MM.1S (cell line): ENCODE results near the gene FLYWCH1.

Experiments used
- EZH2 ChIP-seq: fragments of 300-600 bp; sonication (generic); optimal IDR thresholded peaks from 2 replicates; pipeline ENCODE3; 2017; ENCODE audit warnings: low read depth, mild to moderate bottlenecking, antibody characterized with exemption, low read length, mixed read lengths
- EZH2phosphoT487 ChIP-seq: fragments of 300-600 bp; sonication (generic); IDR thresholded peaks from 2 replicates; pipeline ENCODE4 v1.6.1; 2018; ENCODE audit warnings: antibody characterized with exemption, low read length
- TF ChIP-seq, protein P1 (sequence below): fragments of 300-600 bp; sonication (generic); IDR thresholded peaks from 2 replicates; pipeline ENCODE4 v1.5.1; 2016; ENCODE audit warnings: antibody characterized with exemption, low read length, mixed read lengths

- no peak for TF ChIP-seq EZH2phosphoT487
- TF ChIP-seq, protein P1, sequence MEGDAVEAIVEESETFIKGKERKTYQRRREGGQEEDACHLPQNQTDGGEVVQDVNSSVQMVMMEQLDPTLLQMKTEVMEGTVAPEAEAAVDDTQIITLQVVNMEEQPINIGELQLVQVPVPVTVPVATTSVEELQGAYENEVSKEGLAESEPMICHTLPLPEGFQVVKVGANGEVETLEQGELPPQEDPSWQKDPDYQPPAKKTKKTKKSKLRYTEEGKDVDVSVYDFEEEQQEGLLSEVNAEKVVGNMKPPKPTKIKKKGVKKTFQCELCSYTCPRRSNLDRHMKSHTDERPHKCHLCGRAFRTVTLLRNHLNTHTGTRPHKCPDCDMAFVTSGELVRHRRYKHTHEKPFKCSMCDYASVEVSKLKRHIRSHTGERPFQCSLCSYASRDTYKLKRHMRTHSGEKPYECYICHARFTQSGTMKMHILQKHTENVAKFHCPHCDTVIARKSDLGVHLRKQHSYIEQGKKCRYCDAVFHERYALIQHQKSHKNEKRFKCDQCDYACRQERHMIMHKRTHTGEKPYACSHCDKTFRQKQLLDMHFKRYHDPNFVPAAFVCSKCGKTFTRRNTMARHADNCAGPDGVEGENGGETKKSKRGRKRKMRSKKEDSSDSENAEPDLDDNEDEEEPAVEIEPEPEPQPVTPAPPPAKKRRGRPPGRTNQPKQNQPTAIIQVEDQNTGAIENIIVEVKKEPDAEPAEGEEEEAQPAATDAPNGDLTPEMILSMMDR, result no peak
- no peak for TF ChIP-seq EZH2
Measured at GRCh38 chr16:2926650-2926999, 14.9 kb downstream of the FLYWCH1 start.
